GM18861 (cell line): ENCODE results near the gene SERPINA12.

ENCODE experiments used
- ATAC-seq: cut with Tn5 transposase; IDR thresholded peaks from one replicate; pipeline ENCODE4 v1.9.1; 2021; ENCODE audit not compliant: unreplicated experiment

The SERPINA12 gene

GRCh38 chr14:94467728-94468520, 41.3 kb downstream of the SERPINA12 start:
- ATAC-seq, result no peak

- ATAC-seq, result no peak
These were observed 42.4 kb downstream of the SERPINA12 start for GRCh38 chr14:94466706-94467370.

- no peak for ATAC-seq
These were observed 44.2 kb downstream of the SERPINA12 start for GRCh38 chr14:94465042-94465441.

- ATAC-seq, result no peak
These were observed 45.0 kb downstream of the SERPINA12 start for GRCh38 chr14:94464290-94464689.

DNA sequence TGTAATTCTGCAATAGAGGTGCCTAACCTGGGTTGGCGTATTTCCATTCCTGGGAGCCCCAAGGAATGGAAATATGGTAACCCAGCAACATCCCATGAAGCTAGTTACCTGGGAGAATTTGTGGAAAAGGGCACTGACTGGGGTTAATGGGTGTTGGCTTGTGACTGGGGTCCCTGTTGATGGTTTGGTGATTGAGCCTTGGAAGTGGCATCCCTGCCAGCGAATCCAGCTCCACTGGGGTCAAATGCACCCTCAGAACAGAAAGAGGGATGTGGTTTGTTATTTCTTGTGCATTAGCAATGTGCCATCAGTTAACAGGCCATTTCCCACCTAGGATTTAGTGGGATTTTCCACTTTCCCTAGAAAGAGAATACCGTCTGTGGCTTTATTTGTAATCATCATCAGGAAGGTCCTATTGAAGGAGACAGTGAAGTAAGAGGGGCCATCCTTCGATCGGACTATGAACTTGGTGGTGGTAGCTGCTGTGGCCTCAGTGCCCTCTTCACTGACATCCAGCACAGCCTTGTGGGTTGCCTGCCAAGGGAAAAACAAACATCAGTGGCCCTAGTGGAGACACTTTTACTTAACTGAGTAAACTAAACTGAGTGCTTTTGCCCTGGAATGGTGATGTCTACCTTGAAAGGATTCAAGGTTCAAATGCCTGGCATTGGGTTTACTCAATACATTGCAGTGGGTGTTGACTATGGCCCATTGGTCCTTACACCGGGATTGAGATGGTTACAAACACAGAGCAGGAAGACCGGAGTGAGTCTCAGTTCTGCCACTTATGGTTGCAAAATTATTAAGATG, 46.3 kb downstream of the SERPINA12 start:
- no peak for ATAC-seq

DNA sequence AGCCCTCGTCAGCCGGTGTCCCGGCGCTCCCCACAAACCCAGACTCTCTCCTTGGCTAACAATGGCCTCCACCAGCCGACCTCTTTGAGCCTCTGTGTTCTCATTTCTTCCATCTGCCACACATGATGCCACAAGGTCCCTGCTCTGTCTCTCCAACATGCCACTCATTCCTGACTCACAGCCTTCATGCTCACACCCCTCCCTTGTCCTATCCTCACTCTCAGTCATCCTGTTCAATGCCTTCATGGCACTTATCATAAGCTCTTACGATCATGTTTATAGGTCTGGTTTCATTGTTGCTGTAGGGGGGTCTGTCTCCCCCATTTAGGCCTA, 47.1 kb downstream of the SERPINA12 start:
- ATAC-seq, result no peak

- no peak for ATAC-seq
These were observed 47.6 kb downstream of the SERPINA12 start for GRCh38 chr14:94461526-94462218.

GRCh38 chr14:94460631-94461416, 48.4 kb downstream of the SERPINA12 start:
- ATAC-seq, result no peak

- ATAC-seq, result no peak
These were observed 50.6 kb downstream of the SERPINA12 start for GRCh38 chr14:94458558-94459205.

GRCh38 chr14:94458096-94458495, 51.2 kb downstream of the SERPINA12 start:
- no peak for ATAC-seq

GRCh38 chr14:94455928-94456327, 53.3 kb downstream of the SERPINA12 start:
- no peak for ATAC-seq

GRCh38 chr14:94451826-94452225, 57.4 kb downstream of the SERPINA12 start:
- ATAC-seq, result no peak

DNA sequence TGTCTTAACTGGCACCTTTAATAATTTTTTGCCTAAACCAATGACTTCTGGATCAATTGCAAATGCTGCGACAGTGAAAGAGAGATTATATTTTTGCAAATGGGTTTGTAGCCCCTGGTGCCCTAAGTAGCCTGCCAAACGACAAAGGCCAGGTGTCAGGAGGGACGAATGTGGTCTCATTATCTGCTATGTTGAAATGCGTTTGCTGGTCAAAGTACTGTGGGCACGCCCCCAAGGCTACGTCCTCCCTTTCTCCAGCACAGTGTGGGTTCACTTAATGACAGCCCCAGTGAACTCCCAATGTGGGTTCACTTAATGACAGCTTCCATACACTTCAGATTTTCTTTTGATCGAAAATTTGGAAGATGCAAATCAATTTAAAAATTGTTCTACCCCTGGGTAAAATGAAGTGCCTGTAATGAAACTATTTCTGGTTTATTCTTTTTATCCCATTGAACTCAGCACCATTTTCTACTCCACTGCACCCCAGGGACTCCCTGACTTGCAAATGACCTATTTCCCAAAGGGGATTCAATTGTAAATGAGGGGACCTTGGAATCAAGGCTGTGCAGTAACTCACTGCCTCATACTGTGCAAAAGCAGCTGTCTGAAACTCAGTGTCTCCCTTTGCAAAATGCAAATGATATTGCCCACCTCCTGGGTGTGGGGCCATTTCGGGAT, 58.0 kb downstream of the SERPINA12 start:
- no peak for ATAC-seq

GRCh38 chr14:94450722-94451090, 58.6 kb downstream of the SERPINA12 start:
- ATAC-seq, result no peak

- no peak for ATAC-seq
These were observed 59.3 kb downstream of the SERPINA12 start for GRCh38 chr14:94449930-94450329.

DNA sequence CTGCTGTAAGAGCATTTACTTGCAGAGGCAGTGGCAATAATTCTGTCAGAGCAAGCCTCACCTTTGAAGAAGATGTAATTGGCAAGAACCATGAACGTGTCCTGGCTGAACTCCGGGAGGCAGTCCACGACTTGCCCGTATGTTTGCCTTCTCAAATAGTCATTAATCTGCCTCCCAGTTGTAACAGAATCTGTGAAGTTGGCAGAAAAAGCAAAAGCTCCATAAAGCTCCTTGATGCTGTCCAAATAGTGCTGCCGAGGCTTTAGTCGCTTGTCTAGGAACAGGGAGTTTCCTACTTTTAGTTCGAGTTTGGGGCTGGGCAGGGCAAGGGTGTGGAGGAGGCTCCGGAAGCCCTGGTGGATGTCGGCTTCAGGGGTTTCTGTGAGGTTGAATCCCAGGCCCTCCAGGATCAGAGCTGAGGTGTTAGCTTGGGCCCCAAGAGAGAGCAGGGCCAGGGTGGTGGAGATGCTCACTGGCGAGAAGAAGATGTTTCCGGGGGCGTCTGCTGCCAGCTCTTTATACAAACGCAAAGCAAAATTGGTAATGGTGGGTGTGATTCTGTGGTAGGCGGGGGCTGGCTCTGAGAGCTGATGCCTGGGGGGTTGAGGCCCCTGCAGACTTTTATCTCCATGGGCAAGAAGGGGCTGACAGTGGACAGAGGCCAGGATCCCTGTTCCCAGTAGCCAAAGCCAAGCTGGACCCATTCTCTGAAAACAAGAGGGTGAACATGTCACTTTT, 61.0 kb downstream of the SERPINA12 start:
- no peak for ATAC-seq

DNA sequence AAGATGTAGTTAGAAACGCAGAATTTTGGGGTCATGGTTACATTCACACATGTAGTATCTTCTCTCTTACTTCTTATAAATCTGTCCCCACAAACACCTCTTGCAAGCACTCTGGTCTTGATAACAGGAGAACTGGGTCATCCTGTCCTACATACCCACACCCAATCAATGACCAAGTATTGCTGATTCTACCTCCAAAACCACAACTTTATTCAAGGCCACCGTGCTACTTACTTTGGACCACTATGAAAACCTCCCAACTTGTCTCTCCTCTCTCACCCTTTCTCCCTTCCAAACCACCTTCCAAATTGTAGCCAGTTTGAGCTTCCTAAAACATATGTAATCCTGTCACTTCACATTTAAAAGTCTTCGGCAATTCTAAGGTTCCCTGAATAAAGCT, 62.1 kb downstream of the SERPINA12 start:
- ATAC-seq, result no peak

GRCh38 chr14:94446126-94446525, 63.1 kb downstream of the SERPINA12 start:
- ATAC-seq, result no peak

GRCh38 chr14:94445003-94445402, 64.3 kb downstream of the SERPINA12 start:
- no peak for ATAC-seq
